Measurements from ENCODE around the gene PPIB. TPM values are rescaled to one million over a fixed set of nuclear protein-coding genes. Genes with fewer than 3 reads are reported as not detected.
A peak's percentile ranks its signal among the peaks of the same experiment; 100 is the strongest.

Gene PPIB
- total and polyA plus RNA-seq, 9 of the 15 experiments (the other 6 are each of a cell fraction or from before 2014, with no cell fraction given), result 306 to 746 (median 439) TPM

DNA sequence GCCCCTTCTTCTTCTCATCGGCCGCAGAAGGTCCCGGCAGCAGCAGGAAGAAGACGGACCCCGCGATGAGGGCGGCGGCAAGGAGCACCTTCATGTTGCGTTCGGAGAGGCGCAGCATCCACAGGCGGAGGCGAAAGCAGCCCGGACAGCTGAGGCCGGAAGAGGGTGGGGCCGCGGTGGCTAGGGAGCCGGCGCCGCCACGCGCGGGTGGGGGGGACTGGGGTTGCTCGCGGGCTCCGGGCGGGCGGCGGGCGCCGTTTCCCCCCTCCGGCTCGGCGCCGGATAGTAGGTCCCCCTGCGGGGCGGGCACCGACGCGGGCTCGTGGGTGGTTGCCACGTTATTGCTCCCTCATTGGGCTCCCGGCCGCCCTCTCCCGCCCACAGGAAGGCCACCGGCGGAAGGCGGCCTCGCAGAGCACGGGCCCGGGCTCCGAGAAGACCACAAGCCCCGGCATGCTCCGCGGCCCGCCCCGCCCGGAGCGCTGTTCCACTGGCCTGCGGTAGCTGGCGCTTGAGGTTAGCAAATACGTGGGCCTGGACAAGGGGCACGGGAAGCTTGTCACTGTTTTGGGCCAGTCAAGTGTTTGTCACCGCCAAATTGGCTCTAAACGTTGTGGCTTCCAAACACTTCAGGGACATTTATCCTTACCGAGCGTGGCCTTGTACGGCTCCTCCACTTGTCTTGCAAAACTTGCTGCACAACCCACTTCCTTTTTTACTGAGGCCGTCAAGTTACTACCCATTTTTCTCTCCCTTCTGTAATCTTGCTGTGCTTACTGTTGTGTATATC, at the start of gene PPIB (continued):
- TF ChIP-seq PRDM10 (IDR thresholded peaks at IDR 0.05; ENCODE audit: partially characterized antibody), result peak; percentile 99
- TF ChIP-seq PML (IDR thresholded peaks at IDR 0.05; ENCODE audit: low read length), result peak; percentile 77; the same call in 1 of the 2 replicates
- peak; percentile 85; the same call in 1 of the 2 replicates for TF ChIP-seq ESRRA (IDR thresholded peaks at IDR 0.05; ENCODE audit: borderline replicate concordance, low read depth)
- peak in 1 of 2 experiments; percentile 5; a peak in 1 of 4 replicates for TF ChIP-seq TBL1XR1 (IDR thresholded peaks at IDR 0.05; ENCODE audit: low read length in 2 of 2)
- no peak for TF ChIP-seq XRCC3 (IDR thresholded peaks at IDR 0.05)
- TF ChIP-seq SIN3B (IDR thresholded peaks at IDR 0.05; ENCODE audit: low read depth), result peak; percentile 43
- peak; percentile 91 for TF ChIP-seq HCFC1 (IDR thresholded peaks at IDR 0.05; ENCODE audit: low read depth, low read length)
- TF ChIP-seq LARP7 (IDR thresholded peaks at IDR 0.05), result 0 out of 2 replicates have a peak, but pooled peaks have one; percentile 55
- TF ChIP-seq BCL6 (CRISPR knock-in tag; IDR thresholded peaks at IDR 0.05), result no peak
- TF ChIP-seq, protein P1, sequence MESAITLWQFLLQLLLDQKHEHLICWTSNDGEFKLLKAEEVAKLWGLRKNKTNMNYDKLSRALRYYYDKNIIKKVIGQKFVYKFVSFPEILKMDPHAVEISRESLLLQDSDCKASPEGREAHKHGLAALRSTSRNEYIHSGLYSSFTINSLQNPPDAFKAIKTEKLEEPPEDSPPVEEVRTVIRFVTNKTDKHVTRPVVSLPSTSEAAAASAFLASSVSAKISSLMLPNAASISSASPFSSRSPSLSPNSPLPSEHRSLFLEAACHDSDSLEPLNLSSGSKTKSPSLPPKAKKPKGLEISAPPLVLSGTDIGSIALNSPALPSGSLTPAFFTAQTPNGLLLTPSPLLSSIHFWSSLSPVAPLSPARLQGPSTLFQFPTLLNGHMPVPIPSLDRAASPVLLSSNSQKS (CRISPR knock-in tag; IDR thresholded peaks at IDR 0.05), result no peak
- peak; percentile 91 for TF ChIP-seq TBP (optimal IDR thresholded peaks at IDR 0.05; ENCODE audit: low read depth, low read length)
- TF ChIP-seq KLF16 (IDR thresholded peaks at IDR 0.05), result no peak
- no peak for TF ChIP-seq PPARD (CRISPR knock-in tag; IDR thresholded peaks at IDR 0.05)
- TF ChIP-seq CBFB (CRISPR knock-in tag; IDR thresholded peaks at IDR 0.05), result peak; percentile 86; the same call in 1 of the 2 replicates
- TF ChIP-seq ATF4 (CRISPR knock-in tag; IDR thresholded peaks at IDR 0.05), result 0 out of 2 replicates have a peak, but pooled peaks have one; percentile 15
- TF ChIP-seq, protein P2, sequence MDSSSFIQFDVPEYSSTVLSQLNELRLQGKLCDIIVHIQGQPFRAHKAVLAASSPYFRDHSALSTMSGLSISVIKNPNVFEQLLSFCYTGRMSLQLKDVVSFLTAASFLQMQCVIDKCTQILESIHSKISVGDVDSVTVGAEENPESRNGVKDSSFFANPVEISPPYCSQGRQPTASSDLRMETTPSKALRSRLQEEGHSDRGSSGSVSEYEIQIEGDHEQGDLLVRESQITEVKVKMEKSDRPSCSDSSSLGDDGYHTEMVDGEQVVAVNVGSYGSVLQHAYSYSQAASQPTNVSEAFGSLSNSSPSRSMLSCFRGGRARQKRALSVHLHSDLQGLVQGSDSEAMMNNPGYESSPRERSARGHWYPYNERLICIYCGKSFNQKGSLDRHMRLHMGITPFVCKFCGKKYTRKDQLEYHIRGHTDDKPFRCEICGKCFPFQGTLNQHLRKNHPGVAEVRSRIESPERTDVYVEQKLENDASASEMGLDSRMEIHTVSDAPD (CRISPR knock-in tag; IDR thresholded peaks at IDR 0.05), result no peak
- peak; percentile 91 for TF ChIP-seq CCNT2 (IDR thresholded peaks at IDR 0.05; ENCODE audit: borderline replicate concordance, extremely low read depth, insufficient read length, low read depth, low read length)
- TF ChIP-seq SMAD2 (IDR thresholded peaks at IDR 0.05; ENCODE audit: low read depth, low read length), result no peak

Data from K562 (cell line).